ENCODE results near the gene EVA1C. TPM values are rescaled to one million over a fixed set of nuclear protein-coding genes. Genes with fewer than 3 reads are reported as not detected.

Gene EVA1C
- total and polyA plus RNA-seq, 9 of the 15 experiments (the other 6 are each of a cell fraction or from before 2014, with no cell fraction given) = 0.22 TPM; not detected in 8

DNA sequence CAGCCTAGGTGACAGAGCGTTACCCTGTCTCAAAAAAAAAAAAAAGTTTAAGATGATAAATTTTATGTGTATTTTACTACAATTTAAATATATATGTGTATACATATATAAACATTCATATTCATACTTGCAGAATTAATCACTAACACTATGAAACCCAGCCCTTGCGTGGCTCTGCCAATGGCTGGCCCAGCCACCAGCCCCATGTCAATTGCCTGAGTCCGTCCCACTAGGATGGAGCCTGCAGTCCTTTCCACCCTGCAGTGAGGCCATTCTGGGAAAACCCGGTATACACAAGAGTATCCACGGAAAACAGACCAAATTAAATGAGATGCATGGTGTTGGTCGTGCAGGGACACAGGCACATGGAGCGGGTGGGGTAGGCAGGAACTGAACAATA lies 123.1 kb downstream of the EVA1C start:
- CTCF ChIA-PET (ENCODE audit: low intra/inter-chr PET ratio) = no interaction called here
- in situ Hi-C loops (cut with MboI) = no loop called here
- intact Hi-C loops (cut with micrococcal nuclease) = no loop called here

More for the DNA sequence above, 123.1 kb downstream of the EVA1C start:
- Histone ChIP-seq H3K27me3 (ENCODE audit: control insufficient read depth in 2 of 2, insufficient read depth in 2 of 2, low read length in 2 of 2) (peaks cover 0 to 16% of the 10 kb centered on the region in 2 experiments; a peak in 3 of 5 replicates), H3K9me1 (ENCODE audit: control insufficient read depth, insufficient read depth, low read length) (no peaks in the 10 kb centered on the region), H3K27ac (ENCODE audit: extremely low read depth, low read depth, low read length) (no peak overlapping the region), H3K79me2 (ENCODE audit: control insufficient read depth, insufficient read depth, low read length) (no peaks in the 10 kb centered on the region), H4K20me1 (replicated peaks; ENCODE audit: control insufficient read depth, insufficient read depth, low read length) (no peaks in the 10 kb centered on the region), H3K9ac (ENCODE audit: insufficient read depth in 1 of 2, low read depth in 2 of 2, low read length in 2 of 2) (no peak overlapping the region), H3K4me1 (replicated peaks in 1 of 2; ENCODE audit: control insufficient read depth in 2 of 2, insufficient read depth in 2 of 2, low read length in 2 of 2) (no peaks in the 10 kb centered on the region; a peak in 2 of 5 replicates), H3K4me2 (ENCODE audit: insufficient read depth, low read length) (no peak overlapping the region), H3K4me3 (no peak overlapping the region), H2AFZ (ENCODE audit: low read depth, low read length) (no peak overlapping the region), H3K9me3 (replicated peaks; ENCODE audit: control insufficient read depth, insufficient read depth, low read depth, low read length) (no peaks in the 10 kb centered on the region; the same call in 1 of the 2 replicates), H3K36me3 (ENCODE audit: control insufficient read depth, insufficient read depth, low read length) (no peaks in the 10 kb centered on the region)
- FAIRE-seq (no peak), DNase-seq (ENCODE audit: extremely low read depth in 1 of 4, low spot score in 3 of 4) (no peak), ATAC-seq (no peak)
- POLR2A ChIA-PET = interaction anchor here (0.6 kb wide), 1 partner anchor 10 kb away, joined by 3 read pairs; no protein-coding TSS in a partner anchor
- WGBS (ENCODE audit: insufficient coverage, low coverage, missing lambda C conversion rate) = 42% methylated on average over 7 of the region's 7 CpGs
- TF ChIP-seq, protein P1, sequence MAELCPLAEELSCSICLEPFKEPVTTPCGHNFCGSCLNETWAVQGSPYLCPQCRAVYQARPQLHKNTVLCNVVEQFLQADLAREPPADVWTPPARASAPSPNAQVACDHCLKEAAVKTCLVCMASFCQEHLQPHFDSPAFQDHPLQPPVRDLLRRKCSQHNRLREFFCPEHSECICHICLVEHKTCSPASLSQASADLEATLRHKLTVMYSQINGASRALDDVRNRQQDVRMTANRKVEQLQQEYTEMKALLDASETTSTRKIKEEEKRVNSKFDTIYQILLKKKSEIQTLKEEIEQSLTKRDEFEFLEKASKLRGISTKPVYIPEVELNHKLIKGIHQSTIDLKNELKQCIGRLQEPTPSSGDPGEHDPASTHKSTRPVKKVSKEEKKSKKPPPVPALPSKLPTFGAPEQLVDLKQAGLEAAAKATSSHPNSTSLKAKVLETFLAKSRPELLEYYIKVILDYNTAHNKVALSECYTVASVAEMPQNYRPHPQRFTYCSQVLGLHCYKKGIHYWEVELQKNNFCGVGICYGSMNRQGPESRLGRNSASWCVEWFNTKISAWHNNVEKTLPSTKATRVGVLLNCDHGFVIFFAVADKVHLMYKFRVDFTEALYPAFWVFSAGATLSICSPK (IDR thresholded peaks at IDR 0.05; ENCODE audit: borderline replicate concordance) = no peak
- TF ChIP-seq KLF10 (CRISPR knock-in tag; IDR thresholded peaks at IDR 0.05) (no peak), GTF2F1 (IDR thresholded peaks at IDR 0.05; ENCODE audit: low read depth, low read length) (no peak), ZNF184 (CRISPR knock-in tag; IDR thresholded peaks at IDR 0.05) (no peak), LARP7 (IDR thresholded peaks at IDR 0.05) (no peak), SMAD1 (IDR thresholded peaks at IDR 0.05; ENCODE audit: low read depth, low read length, partially characterized antibody) (no peak), ZNF644 (tag; IDR thresholded peaks at IDR 0.05; ENCODE audit: low read depth) (no peak), ZNF311 (CRISPR knock-in tag; IDR thresholded peaks at IDR 0.05) (no peak), PTTG1 (tag; IDR thresholded peaks at IDR 0.05; ENCODE audit: low read depth) (no peak)
- TF ChIP-seq, protein P2, sequence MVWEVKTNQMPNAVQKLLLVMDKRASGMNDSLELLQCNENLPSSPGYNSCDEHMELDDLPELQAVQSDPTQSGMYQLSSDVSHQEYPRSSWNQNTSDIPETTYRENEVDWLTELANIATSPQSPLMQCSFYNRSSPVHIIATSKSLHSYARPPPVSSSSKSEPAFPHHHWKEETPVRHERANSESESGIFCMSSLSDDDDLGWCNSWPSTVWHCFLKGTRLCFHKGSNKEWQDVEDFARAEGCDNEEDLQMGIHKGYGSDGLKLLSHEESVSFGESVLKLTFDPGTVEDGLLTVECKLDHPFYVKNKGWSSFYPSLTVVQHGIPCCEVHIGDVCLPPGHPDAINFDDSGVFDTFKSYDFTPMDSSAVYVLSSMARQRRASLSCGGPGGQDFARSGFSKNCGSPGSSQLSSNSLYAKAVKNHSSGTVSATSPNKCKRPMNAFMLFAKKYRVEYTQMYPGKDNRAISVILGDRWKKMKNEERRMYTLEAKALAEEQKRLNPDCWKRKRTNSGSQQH (CRISPR knock-in tag; IDR thresholded peaks at IDR 0.05) = no peak
- no TSS peak for BruUV-seq (replicated peaks)
